ENCODE data around the gene PRSS12. TPM values are rescaled to one million over a fixed set of nuclear protein-coding genes. Genes with fewer than 3 reads are reported as not detected.

PRSS12 gene
- total RNA-seq, 1 experiment from 2014 or later, result 14.1 TPM

DNA sequence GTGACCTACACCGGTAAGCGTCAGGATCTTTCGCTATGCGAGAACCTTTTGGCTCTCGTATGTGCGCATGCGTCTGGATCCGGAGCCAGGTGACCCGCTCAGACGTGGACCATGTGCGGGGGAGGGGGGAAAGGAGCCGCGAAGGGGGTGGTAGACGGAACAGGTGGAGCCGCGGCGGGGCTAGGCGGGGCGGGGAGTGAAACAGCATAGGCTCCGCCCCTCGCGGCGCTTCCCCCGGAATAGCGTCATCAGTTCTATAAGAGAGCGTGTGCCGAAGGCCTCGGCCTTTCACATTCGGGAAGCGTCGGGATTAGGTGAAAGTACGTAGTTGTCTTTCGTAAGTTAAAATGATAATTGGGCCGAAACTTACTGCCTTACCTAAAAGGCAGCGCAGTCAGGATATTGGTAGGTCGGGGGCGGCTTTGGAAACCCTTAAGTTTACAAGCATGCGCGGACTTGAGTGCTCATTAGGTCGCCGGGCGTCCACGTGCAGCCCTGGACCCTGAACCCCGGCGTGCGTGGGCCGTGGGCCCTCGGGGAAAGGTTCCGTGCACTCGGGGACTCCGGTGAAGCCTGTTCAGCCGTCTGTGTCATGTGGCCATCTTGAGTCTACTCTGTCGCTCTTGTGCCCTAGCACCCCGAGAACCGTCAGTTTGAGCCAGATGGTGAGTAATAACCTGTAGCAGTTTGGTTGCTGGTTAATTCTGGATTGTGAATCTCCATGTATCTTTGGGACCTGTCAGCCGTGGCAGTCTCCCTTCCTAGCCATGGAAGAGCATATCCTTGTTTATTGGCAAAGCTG, 74.1 kb downstream of the PRSS12 start (continued):
- TF ChIP-seq, protein P1, sequence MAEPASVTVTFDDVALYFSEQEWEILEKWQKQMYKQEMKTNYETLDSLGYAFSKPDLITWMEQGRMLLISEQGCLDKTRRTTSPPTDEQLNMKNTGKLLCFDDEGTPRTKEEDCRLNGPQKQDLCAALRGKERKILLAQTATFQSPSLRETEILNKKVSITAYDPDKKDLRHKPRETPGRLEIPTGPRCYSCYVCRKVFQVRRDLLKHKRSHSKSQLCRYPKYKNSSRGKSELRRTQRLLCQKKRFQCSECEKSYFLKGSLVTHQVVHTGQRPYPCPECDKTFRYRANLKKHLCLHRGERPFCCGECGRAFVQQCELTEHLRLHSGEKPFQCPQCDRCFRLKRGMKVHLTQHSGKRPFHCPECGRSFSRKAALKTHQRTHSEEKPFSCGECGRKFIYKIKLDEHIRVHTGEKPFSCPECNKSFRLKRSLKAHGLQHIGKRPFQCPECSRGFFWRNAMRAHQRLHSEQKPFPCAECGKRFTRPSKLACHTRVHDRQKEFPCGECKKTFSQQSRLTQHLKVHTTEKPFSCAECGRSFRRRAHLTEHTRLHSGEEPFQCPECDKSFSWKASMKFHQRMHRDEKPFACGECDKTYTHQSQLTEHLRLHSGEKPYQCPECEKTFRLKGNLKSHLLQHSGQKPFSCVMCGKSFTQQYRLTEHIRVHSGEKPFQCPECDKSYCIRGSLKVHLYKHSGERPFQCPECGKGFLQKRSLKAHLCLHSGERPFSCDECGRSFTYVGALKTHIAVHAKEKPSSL (CRISPR knock-in tag; conservative IDR thresholded peaks at IDR 0.05), result peak; percentile 89
- TF ChIP-seq ZNF219 (CRISPR knock-in tag; IDR thresholded peaks at IDR 0.05; ENCODE audit: borderline replicate concordance) (0 out of 2 replicates have a peak, but pooled peaks have one; percentile 19), ATF3 (CRISPR knock-in tag; conservative IDR thresholded peaks at IDR 0.05) (no peak), HMGA2 (CRISPR knock-in tag; IDR thresholded peaks at IDR 0.05) (no peak), NR2C2 (CRISPR knock-in tag; IDR thresholded peaks at IDR 0.05) (no peak), GRHL2 (CRISPR knock-in tag; IDR thresholded peaks at IDR 0.05; ENCODE audit: insufficient replicate concordance, severe bottlenecking) (no peak), TEAD4 (CRISPR knock-in tag; IDR thresholded peaks at IDR 0.05) (peak; percentile 54; the same call in 1 of the 2 replicates), STAT6 (CRISPR knock-in tag; conservative IDR thresholded peaks at IDR 0.05; ENCODE audit: low read depth) (no peak), EMX1 (CRISPR knock-in tag; IDR thresholded peaks at IDR 0.05) (peak; percentile 90), CDX4 (CRISPR knock-in tag; IDR thresholded peaks at IDR 0.05; ENCODE audit: borderline replicate concordance) (no peak), CREB1 (CRISPR knock-in tag; IDR thresholded peaks at IDR 0.05) (0 out of 2 replicates have a peak, but pooled peaks have one; percentile 28), PRRX2 (CRISPR knock-in tag; IDR thresholded peaks at IDR 0.05) (peak; percentile 95), SMAD4 (CRISPR knock-in tag; IDR thresholded peaks at IDR 0.05) (0 out of 2 replicates have a peak, but pooled peaks have one; percentile 33), SOX15 (CRISPR knock-in tag; IDR thresholded peaks at IDR 0.05) (no peak), AR (CRISPR knock-in tag; IDR thresholded peaks at IDR 0.05) (peak; percentile 91), CBFB (CRISPR knock-in tag; IDR thresholded peaks at IDR 0.05; ENCODE audit: low read depth) (no peak)
- TF ChIP-seq, protein P2, sequence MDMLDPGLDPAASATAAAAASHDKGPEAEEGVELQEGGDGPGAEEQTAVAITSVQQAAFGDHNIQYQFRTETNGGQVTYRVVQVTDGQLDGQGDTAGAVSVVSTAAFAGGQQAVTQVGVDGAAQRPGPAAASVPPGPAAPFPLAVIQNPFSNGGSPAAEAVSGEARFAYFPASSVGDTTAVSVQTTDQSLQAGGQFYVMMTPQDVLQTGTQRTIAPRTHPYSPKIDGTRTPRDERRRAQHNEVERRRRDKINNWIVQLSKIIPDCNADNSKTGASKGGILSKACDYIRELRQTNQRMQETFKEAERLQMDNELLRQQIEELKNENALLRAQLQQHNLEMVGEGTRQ (CRISPR knock-in tag; IDR thresholded peaks at IDR 0.05), result peak; percentile 84
- TF ChIP-seq, protein P3, sequence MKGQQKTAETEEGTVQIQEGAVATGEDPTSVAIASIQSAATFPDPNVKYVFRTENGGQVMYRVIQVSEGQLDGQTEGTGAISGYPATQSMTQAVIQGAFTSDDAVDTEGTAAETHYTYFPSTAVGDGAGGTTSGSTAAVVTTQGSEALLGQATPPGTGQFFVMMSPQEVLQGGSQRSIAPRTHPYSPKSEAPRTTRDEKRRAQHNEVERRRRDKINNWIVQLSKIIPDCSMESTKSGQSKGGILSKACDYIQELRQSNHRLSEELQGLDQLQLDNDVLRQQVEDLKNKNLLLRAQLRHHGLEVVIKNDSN (CRISPR knock-in tag; IDR thresholded peaks at IDR 0.05), result peak; percentile 85
- TF ChIP-seq, protein P4, sequence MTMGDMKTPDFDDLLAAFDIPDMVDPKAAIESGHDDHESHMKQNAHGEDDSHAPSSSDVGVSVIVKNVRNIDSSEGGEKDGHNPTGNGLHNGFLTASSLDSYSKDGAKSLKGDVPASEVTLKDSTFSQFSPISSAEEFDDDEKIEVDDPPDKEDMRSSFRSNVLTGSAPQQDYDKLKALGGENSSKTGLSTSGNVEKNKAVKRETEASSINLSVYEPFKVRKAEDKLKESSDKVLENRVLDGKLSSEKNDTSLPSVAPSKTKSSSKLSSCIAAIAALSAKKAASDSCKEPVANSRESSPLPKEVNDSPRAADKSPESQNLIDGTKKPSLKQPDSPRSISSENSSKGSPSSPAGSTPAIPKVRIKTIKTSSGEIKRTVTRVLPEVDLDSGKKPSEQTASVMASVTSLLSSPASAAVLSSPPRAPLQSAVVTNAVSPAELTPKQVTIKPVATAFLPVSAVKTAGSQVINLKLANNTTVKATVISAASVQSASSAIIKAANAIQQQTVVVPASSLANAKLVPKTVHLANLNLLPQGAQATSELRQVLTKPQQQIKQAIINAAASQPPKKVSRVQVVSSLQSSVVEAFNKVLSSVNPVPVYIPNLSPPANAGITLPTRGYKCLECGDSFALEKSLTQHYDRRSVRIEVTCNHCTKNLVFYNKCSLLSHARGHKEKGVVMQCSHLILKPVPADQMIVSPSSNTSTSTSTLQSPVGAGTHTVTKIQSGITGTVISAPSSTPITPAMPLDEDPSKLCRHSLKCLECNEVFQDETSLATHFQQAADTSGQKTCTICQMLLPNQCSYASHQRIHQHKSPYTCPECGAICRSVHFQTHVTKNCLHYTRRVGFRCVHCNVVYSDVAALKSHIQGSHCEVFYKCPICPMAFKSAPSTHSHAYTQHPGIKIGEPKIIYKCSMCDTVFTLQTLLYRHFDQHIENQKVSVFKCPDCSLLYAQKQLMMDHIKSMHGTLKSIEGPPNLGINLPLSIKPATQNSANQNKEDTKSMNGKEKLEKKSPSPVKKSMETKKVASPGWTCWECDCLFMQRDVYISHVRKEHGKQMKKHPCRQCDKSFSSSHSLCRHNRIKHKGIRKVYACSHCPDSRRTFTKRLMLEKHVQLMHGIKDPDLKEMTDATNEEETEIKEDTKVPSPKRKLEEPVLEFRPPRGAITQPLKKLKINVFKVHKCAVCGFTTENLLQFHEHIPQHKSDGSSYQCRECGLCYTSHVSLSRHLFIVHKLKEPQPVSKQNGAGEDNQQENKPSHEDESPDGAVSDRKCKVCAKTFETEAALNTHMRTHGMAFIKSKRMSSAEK (CRISPR knock-in tag; IDR thresholded peaks at IDR 0.05; ENCODE audit: borderline replicate concordance), result peak; percentile 90
- TF ChIP-seq, protein P5, sequence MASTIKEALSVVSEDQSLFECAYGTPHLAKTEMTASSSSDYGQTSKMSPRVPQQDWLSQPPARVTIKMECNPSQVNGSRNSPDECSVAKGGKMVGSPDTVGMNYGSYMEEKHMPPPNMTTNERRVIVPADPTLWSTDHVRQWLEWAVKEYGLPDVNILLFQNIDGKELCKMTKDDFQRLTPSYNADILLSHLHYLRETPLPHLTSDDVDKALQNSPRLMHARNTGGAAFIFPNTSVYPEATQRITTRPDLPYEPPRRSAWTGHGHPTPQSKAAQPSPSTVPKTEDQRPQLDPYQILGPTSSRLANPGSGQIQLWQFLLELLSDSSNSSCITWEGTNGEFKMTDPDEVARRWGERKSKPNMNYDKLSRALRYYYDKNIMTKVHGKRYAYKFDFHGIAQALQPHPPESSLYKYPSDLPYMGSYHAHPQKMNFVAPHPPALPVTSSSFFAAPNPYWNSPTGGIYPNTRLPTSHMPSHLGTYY (CRISPR knock-in tag; IDR thresholded peaks at IDR 0.05), result peak; percentile 96

Measured in WTC11 (cell line).